Upper lobe of left lung (tissue), 6 donors: Measurements from ENCODE around the gene ANKS1A. TPM values are rescaled to one million over a fixed set of nuclear protein-coding genes. Genes with fewer than 3 reads are reported as not detected.

Experiments used
- ATAC-seq, 2 donors: fragments of 200-7000 bp; cut with Tn5 transposase; one replicate each; pipeline ENCODE4 v1.9.1; 2022; ENCODE audit warnings: mild to moderate bottlenecking in 2 of 2, moderate library complexity in 2 of 2; ENCODE audit not compliant: low FRiP score in 2 of 2
- DNase-seq, 2 donors: peaks; one replicate each; pipeline ENCODE4 v3.0.0-alpha.2; 2019 to 2020
- H3K27ac ChIP-seq, 4 donors: fragments of 200-600 bp; sonication (generic); one replicate each; pipeline ENCODE4 v1.5.1; 2016 to 2019
- H3K27me3 ChIP-seq, 4 donors: fragments of 200-600 bp; sonication (generic); one replicate each; pipeline ENCODE4 v1.5.1; 2017 to 2019
- H3K36me3 ChIP-seq, 4 donors: fragments of 200-600 bp; sonication (generic); one replicate each; pipeline ENCODE4 v1.5.1; 2016 to 2019
- H3K4me1 ChIP-seq, 4 donors: fragments of 200-600 bp; sonication (generic); one replicate each; pipeline ENCODE4 v1.5.1; 2018 to 2019
- H3K4me3 ChIP-seq, 4 donors: fragments of 200-600 bp; sonication (generic); one replicate each; pipeline ENCODE4 v1.5.1; 2017 to 2019; ENCODE audit warnings: mild to moderate bottlenecking in 2 of 4, moderate library complexity in 1 of 4
- H3K9me3 ChIP-seq, 4 donors: fragments of 200-600 bp; sonication (generic); one replicate each; pipeline ENCODE4 v1.5.1; 2018 to 2019
- EP300 ChIP-seq, 4 donors: sonication (generic); formaldehyde crosslinking; IDR thresholded peaks; one replicate each; pipeline ENCODE4 v1.5.1; 2017; ENCODE audit warnings: antibody characterized with exemption in 4 of 4, control low read depth in 2 of 4
- POLR2A ChIP-seq, 4 donors: fragments of 450-650 bp; IDR thresholded peaks; one replicate each; pipeline ENCODE4 v1.5.1; 2016 to 2017; ENCODE audit warnings: antibody characterized with exemption in 4 of 4, mild to moderate bottlenecking in 2 of 4
- POLR2AphosphoS5 ChIP-seq, 2 donors: sonication (generic); formaldehyde crosslinking; IDR thresholded peaks; one replicate each; pipeline ENCODE4 v1.5.1; 2017; ENCODE audit warnings: antibody characterized with exemption in 2 of 2
- WGBS, 2 donors: methylation state at CpG; one replicate each; pipeline ENCODE4 v1.1.5; 2017 to 2018; 5-methylcytosine and 5-hydroxymethylcytosine counted together
- total RNA-seq, 6 donors: library from RNA; depleted of rRNA in 4 of 6; stranded (reverse); fragments of >200 nt in 4 of 6; gene quantifications; one replicate each; pipeline versions ENCODE4 v1.1.0 to v1.2.1, GENCODE V29; 2016 to 2021
- TF ChIP-seq, protein P1 (sequence below), 6 experiments: fragments of 450-650 bp in 4 of 6; fragments of 200-600 bp in 2 of 6; sonication (generic) in 2 of 6; IDR thresholded peaks; one replicate each; pipeline ENCODE4 v1.5.1; 2016 to 2019; ENCODE audit warnings: antibody characterized with exemption in 6 of 6
- donor health status: DM: no; HTN: no; CAD: no; lungs with moderate emphysema.
- donor health status: DM: no; HTN: yes; CAD: no; lungs with severe emphysema.

The ANKS1A gene
- total RNA-seq, 6 donors from 2014 or later, result 47.2 to 85.3 (median 53.5) TPM

DNA sequence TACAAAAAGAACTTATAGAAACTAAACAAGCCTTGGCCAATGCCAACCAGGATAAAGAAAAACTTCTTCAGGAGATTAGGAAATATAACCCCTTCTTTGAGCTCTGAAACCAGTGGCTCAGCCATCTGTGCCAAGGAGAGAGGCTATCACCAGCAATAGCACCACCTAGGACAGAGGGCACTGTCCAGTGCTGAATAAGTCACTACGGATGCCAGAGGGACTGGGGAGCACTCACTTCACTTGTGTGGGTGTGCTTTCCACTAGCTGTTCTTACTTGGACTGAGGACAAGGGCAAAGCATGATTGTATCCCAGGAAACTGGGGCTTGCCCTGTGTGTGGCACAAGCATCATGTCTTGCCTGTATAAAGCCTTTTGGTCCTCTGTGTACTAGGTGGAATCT is 16.7 kb upstream of the ANKS1A start:
- Histone ChIP-seq H3K4me3 (no peak overlapping the region), H3K27me3 (no peaks in the 10 kb centered on the region), H3K27ac (no peak overlapping the region), H3K4me1 (no peaks in the 10 kb centered on the region), H3K9me3 (no peaks in the 10 kb centered on the region), H3K36me3 (peaks cover 13 to 76% (median 43%) of the 10 kb centered on the region in 4 donors)
- no peak for ATAC-seq
- WGBS, 2 donors, result 70 to 82% methylated on average over 1 of the region's 1 CpG
- TF ChIP-seq, protein P1, sequence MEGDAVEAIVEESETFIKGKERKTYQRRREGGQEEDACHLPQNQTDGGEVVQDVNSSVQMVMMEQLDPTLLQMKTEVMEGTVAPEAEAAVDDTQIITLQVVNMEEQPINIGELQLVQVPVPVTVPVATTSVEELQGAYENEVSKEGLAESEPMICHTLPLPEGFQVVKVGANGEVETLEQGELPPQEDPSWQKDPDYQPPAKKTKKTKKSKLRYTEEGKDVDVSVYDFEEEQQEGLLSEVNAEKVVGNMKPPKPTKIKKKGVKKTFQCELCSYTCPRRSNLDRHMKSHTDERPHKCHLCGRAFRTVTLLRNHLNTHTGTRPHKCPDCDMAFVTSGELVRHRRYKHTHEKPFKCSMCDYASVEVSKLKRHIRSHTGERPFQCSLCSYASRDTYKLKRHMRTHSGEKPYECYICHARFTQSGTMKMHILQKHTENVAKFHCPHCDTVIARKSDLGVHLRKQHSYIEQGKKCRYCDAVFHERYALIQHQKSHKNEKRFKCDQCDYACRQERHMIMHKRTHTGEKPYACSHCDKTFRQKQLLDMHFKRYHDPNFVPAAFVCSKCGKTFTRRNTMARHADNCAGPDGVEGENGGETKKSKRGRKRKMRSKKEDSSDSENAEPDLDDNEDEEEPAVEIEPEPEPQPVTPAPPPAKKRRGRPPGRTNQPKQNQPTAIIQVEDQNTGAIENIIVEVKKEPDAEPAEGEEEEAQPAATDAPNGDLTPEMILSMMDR (IDR thresholded peaks at IDR 0.05), result no peak
- no peak for TF ChIP-seq POLR2A (IDR thresholded peaks at IDR 0.05)
- no peak for TF ChIP-seq EP300 (IDR thresholded peaks at IDR 0.05)
- no peak for TF ChIP-seq POLR2AphosphoS5 (IDR thresholded peaks at IDR 0.05)
- no peak for DNase-seq

DNA sequence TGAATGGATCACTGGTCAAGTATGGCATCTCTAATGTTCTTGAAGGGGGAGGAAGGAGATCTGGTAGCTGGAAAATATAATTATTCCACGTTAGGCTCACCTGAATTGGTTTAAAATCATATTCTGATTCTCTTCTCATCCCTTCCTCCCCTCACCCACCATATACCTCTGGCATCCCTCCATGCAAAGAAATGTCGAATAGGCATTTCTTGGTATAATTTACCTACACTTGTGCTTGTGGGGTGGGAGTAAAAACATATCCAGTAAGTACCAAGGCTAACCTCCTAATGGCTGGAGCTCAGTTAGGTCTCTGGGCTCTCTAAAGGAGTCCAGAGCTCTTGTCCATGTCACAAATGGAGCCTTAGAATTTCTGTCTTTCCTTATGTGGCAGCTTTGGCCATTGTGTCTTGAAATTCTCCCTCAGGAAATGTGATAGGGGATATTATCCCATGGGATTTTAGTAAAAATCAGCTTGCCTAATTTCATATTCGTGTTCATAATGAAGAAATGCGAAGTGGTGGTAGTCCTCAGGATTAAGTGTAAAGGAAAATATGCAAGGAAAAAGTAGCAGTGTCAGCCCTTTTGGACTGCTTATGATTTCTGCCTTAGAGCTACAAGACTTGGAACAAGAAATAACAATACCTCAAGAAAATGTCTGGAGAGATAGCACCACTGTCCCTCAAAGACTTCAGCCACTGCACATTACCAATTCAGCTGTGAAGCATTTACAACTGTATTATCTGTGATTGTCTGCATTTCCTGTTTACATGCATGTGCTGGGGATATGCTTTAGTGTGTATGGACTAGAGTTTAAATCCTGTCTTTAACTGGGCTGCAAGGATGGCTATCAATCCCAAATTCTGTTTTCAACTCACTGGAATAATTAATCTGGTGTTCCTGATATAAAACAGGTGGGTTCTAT is 13.5 kb upstream of the ANKS1A start:
- WGBS, 2 donors, result 89% methylated on average over 4 of the region's 4 CpGs
- Histone ChIP-seq H3K9me3 (no peaks in the 10 kb centered on the region), H3K4me3 (no peak overlapping the region), H3K36me3 (peaks cover 17 to 96% (median 53%) of the 10 kb centered on the region in 4 donors), H3K27ac (no peak overlapping the region), H3K4me1 (no peaks in the 10 kb centered on the region), H3K27me3 (no peaks in the 10 kb centered on the region)
- TF ChIP-seq POLR2A (IDR thresholded peaks at IDR 0.05) (no peak), POLR2AphosphoS5 (IDR thresholded peaks at IDR 0.05) (no peak), EP300 (IDR thresholded peaks at IDR 0.05) (no peak)
- TF ChIP-seq, protein P1 (IDR thresholded peaks at IDR 0.05), result no peak
- ATAC-seq, result no peak
- no peak for DNase-seq

DNA sequence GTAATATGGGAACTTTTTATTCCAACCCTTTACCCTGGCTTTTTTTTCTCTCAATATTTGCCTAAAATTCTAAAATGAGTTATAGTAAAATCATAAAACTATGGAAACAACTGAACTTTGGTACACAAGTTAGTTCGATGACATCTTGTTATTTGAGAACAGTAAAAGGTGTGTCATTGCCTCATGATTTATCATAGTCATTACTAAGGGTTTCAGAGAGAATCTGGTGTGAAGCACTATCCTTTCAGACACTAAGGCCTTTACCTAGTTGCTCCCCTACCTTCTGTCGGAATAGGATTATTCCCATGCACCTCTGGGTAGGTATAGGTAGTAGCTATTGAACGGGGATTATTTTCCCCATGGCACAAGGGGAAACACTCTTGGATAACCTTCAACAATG is 12.6 kb upstream of the ANKS1A start:
- ATAC-seq, result no peak
- no peaks in the 10 kb centered on the region for H3K9me3 ChIP-seq

DNA sequence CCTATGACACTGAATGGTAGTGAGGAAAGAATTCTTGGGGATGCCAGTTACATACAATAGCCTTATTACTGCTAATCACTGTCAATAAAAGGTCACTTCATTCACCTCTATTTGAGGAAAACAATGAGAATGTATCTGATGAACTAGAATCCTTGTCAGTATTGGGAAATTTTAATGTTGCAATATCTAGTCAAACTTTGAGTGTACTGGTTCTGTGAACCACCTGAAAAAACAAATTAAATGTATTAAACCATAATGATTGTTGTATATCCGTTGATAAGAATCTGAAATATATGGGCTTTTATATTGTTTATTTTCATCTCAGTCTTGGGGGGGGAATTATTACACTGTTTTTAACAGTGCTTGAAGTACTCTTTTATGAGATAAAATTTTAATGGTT is 11.8 kb upstream of the ANKS1A start:
- 95% methylated on average over 1 of the region's 1 CpG for WGBS, 2 donors

More for the DNA sequence above, 12.6 kb upstream of the ANKS1A start:
- DNase-seq, result no peak
- Histone ChIP-seq H3K27ac (no peak overlapping the region), H3K36me3 (peaks cover 14 to 95% (median 47%) of the 10 kb centered on the region in 4 donors), H3K4me1 (no peaks in the 10 kb centered on the region), H3K4me3 (no peak overlapping the region), H3K27me3 (no peaks in the 10 kb centered on the region)
- TF ChIP-seq, protein P1 (IDR thresholded peaks at IDR 0.05), result no peak
- no peak for TF ChIP-seq POLR2AphosphoS5 (IDR thresholded peaks at IDR 0.05)
- TF ChIP-seq EP300 (IDR thresholded peaks at IDR 0.05), result no peak
- no peak for TF ChIP-seq POLR2A (IDR thresholded peaks at IDR 0.05)
- 96 to 100% methylated on average over 3 of the region's 3 CpGs for WGBS, 2 donors

More for the DNA sequence above, 11.8 kb upstream of the ANKS1A start:
- Histone ChIP-seq H3K27me3 (no peaks in the 10 kb centered on the region), H3K4me3 (no peak overlapping the region), H3K9me3 (no peaks in the 10 kb centered on the region), H3K4me1 (no peaks in the 10 kb centered on the region), H3K36me3 (peaks cover 7 to 95% (median 45%) of the 10 kb centered on the region in 4 donors), H3K27ac (no peak overlapping the region)
- TF ChIP-seq, protein P1 (IDR thresholded peaks at IDR 0.05), result no peak
- TF ChIP-seq EP300 (IDR thresholded peaks at IDR 0.05), result no peak
- no peak for TF ChIP-seq POLR2A (IDR thresholded peaks at IDR 0.05)
- no peak for TF ChIP-seq POLR2AphosphoS5 (IDR thresholded peaks at IDR 0.05)
- DNase-seq (no peak), ATAC-seq (no peak)
